Stimulated activated CD4-positive, alpha-beta T cell treated with anti-CD3 and anti-CD28 coated beads, Interleukin-12 subunit alpha, Interleukin-12 subunit beta, amount 100 ng/mL, for 4 hours (primary cell): ENCODE results near the gene GALNT7.

Source experiments
- DNase-seq: peaks from one replicate; pipeline ENCODE4 v3.0.0-alpha.2; 2020

Gene GALNT7

GRCh38 chr4:173316060-173316459 lies 147.4 kb downstream of the GALNT7 start:
- no peak for DNase-seq

DNA sequence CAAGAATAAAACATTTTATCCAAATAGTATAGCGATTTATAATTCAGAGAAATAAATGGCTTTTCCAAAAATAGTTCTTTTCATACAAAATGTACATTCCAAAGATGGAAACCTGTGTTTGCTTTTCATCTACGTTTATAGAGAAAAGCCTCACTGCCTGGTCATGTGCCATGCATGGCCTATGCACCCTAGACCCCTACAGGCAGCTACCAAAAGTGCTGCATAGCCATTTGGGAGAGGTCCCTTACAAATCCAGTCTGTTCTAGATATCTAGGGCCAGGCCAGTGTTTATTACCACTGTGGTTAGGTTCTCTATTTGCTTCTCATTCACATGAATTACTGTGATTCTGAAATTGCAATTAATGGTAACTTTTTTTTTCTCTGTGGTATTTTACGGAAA lies 148.4 kb downstream of the GALNT7 start:
- DNase-seq, result no peak

DNA sequence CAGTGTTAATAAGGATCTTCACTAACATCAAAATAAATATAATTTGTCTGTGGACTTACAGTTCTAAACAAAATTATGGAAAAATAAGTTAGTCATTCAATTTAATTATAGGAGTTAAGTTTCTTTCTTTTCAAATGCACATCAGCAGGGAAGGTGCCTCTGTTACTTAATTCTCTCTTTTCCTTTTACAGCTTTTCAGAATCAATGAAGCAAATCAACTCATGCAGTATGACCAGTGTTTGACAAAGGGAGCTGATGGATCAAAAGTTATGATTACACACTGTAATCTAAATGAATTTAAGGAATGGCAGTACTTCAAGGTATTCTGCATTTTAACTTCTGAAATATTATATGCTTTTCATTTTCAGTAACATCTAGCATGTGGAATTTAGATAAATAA lies 149.6 kb downstream of the GALNT7 start:
- no peak for DNase-seq

DNA sequence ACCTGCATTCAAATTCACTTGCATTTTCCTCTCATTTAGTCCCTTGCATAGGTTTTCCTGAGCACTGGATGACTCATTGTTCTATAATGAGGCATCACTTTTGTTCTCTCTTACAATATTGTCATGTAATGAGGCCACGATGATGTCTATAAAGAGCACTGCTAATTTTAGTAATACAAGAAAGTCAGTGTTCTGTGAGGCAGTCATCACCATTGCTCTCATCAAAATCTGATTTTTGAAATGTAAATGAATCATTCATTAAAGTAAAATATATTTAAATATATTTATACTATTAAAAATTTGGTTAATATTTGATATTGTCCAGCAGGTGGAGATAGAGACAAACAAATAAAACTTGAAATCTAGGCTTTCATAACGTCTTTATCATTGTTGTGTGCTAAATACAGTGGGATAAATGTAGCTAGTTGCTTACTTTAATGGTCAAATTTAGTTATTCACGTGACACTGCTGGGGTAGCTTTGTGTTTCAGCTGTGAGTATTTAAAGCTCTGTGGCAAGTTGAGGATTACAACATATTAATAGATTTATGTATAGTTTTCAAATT lies 150.1 kb downstream of the GALNT7 start:
- DNase-seq, result no peak

DNA sequence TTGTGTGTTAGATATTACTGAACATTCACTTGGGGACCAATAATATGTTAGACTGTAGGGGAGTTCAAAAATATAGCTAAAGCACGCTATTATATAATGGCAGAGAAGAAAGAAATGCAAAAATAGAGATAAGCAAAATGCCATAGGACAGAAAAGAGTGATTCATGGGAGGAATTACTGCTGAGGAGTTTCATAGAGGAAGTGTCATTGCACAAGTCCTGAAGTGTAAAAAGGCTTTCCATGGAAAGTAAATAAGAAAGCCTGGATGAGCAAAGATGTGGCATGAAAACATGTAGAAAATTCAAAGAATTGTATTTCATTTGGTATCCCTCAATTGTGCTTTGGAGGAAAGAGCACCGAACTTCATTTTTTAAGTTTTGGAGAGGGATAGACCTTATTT lies 151.1 kb downstream of the GALNT7 start:
- no peak for DNase-seq

GRCh38 chr4:173325007-173325736 lies 156.6 kb downstream of the GALNT7 start:
- no peak for DNase-seq

DNA sequence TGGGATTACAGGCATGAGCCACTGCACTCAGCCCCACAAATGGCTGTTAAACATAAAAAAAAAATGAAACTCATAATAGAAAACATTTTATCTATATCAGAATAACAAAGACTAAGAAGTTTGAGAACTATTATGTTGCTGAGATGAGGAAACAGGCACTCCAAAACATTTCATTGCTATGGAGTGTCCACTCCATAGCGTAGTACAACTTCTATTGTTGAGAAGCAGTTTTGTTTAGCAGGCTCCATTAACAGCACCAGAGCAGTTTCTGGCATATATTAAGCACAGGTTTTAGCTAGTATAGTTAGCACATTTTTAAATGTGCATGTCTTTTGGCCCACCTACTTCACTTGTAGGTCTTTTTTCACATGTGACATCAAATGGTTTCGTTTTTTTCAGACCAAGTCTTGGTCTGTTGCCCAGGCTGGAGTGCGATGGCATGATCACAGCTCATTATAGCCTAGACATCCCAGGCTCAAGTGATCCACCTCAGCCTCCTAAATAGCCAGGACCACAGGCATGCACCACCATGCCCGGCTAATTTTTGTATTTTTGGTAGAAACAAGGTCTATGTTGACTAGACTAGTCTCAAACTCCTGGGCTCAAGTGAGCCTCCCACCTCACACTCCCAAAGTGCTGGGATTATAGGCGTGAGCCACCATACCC lies 159.8 kb downstream of the GALNT7 start:
- no peak for DNase-seq

- no peak for DNase-seq
These were observed 162.0 kb downstream of the GALNT7 start for GRCh38 chr4:173330590-173330989.

DNA sequence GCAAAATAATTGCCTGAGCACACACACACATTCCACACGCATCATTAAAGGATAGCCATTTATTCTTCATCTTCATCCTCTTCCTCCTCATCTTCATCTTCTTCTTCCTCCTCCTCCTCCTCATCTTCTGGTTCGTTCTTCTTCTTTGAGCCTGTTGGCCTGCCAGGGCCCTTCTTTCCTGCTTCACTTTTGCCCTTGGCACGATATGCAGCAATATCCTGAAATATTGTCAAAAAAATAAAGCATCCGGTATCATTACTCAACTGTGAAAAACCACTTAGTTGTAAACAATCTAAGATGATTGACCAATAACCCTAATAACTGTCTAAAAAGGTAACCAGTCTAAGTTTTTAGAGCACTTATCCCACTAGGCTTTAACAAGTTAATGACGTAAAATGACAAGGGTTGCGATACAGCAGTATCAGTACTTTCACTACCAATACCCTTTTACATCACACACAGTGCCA lies 163.4 kb downstream of the GALNT7 start:
- DNase-seq, result no peak

GRCh38 chr4:173332963-173333657 lies 164.5 kb downstream of the GALNT7 start:
- DNase-seq, result peak; percentile 3

DNA sequence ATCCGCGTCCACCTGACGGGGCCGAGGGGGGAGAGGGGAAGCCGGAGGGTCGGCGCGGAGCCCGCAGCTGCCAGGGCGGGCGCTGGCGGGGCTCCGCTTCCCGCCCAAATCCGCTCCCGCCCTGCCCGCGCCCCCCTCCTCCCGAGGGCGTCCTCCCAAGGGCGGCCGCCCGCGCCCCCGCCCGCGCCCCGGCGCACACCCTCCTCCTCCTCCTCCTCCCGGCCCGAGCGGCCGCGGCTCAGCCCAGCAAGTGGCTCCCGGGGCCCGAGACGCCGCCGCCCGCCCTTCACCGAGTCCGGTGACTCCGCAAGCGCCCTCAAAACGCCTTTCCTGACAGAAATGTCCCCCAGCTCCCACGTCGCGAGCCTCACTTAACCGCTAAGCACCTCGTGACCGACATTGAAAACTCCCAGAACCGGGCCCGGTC lies 165.1 kb downstream of the GALNT7 start:
- DNase-seq, result peak; percentile 45

DNA sequence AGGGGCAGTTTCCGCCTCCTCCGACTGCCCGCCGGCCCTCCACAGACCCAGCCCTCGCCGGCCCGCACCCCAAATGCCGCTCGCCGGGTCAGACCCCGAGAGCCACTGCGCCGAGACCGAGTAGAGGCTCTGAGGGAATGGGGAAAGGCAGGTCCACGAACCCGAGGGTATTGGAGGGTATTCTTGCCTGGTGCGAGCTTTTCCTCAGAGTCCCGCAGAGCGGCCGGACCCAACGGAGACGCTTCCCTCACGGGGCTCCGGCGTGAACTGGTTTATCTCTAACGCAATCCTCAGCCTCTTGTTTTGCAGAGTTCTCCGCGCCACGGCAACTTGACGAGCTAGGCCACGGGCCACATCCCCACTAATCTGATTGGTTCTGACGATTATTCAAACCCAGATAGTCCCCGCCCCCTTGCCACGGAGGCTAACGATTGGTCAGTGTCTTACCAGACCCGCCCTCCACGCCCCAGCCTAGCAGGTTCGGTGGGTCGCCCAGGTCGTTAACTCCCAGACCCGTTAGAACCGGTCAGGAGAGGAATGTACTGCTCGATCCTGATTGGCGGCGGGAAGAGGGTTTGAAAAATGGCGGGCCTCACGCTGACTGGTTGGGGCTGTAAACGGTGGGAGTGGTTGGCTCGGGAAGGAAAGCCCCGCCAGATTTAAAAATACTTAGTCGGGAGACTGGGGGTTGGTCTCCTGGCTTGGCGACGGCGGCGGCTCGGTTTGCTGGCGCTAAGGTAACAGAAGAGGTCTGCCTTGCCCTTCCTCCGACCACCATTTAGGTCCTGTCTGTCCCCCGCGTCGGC lies 165.7 kb downstream of the GALNT7 start, which contains the start of gene HMGB2:
Gene HMGB2 (minus strand): TSS at position 274 of the 806 bp plus-strand sequence. CDS start 709 bp downstream, outside the sequence.
- DNase-seq, result peak; percentile 99

- peak; percentile 18 for DNase-seq
These were observed 166.5 kb downstream of the GALNT7 start for GRCh38 chr4:173334891-173335752.

DNA sequence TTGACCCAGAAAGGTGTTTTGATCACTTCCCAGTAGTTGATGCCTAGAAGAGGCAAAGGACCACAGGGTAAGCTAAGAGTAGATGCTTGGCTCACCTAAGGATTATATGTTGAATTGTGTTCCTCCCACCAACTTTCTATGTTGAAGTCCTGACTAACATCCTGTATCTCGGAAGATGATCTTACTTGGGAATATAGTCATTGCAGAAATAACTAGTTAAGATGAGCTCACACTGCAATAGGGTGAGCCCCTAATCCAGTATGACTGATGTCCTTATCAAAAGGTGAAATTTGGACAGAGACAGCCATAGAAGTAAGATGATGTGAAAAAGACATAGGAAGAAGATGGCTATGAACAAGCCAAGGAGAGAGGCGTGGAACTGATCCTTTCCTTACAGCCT lies 168.9 kb downstream of the GALNT7 start:
- DNase-seq, result no peak

DNA sequence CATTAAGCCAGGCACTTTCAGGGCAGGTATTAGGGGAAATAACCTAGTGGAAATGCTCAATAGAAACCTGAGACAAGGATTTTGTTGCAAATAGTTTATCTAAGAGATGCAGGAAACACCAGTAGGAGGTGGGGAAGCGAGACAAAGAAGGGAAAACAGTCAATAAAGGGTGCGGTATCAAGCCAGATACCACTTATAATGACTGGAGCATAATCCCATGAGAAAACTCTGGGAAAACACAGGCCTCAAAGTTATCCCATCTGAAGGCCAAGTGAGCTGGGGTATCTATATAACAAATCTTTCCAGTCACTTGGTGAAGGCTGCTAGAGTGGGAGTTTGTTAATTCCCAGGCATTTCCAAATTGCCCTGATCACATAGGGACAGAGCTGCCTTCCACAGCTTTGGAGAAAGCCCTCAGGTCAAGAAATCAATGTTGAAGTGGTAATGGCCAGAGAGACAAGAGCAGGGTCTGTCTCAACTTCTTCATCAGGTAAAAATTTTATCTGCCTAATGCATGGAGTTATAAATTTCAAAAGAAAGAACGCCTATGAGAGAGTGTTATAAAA lies 175.3 kb downstream of the GALNT7 start:
- DNase-seq, result no peak

DNA sequence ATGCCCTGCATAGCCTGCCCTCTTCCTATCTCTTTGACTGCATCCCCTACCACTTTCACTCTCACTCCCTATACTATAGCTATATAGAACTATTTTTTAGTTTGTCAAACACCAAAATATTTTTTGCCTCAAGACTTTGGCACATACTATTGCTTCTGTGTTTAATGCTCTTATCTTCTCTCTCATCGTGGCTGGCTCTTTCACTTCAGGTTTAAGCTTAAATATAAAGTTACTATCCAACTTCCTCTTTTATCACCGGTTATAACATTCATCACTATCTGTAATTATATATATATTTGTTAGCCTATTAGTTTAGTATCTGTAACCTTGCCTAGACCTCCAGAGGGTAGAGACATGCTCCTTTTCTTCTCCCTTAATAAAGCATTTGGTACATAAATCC lies 177.0 kb downstream of the GALNT7 start:
- no peak for DNase-seq

- DNase-seq, result no peak
These were observed 177.5 kb downstream of the GALNT7 start for GRCh38 chr4:173346074-173346473.

GRCh38 chr4:173347467-173347866 lies 178.9 kb downstream of the GALNT7 start:
- no peak for DNase-seq

- no peak for DNase-seq
These were observed 189.3 kb downstream of the GALNT7 start for GRCh38 chr4:173357939-173358338.

- no peak for DNase-seq
These were observed 192.1 kb downstream of the GALNT7 start for GRCh38 chr4:173360587-173361221.

GRCh38 chr4:173362666-173363065 lies 194.1 kb downstream of the GALNT7 start:
- no peak for DNase-seq
